Adrenal gland (tissue), 12 donors: ENCODE results near the gene ALDH1A1. TPM values are rescaled to one million over a fixed set of nuclear protein-coding genes. Genes with fewer than 3 reads are reported as not detected.

Experiments used
- DNase-seq, 7 donors: peaks; one replicate each; pipeline ENCODE4 v3.0.0-alpha.2; 2019 to 2020
- H3K27ac ChIP-seq, 5 donors: fragments of 200-600 bp; sonication (generic) in 4 of 5; 1 replicate in 3 of 5; 2 replicates in 2 of 5; pipeline versions ENCODE4 v1.5.1 to v1.8.0; 2016 to 2020; ENCODE audit warnings: mild to moderate bottlenecking in 1 of 5
- H3K27me3 ChIP-seq: fragments of 200-600 bp; 2 replicates; pipeline ENCODE4 v1.8.0; 2021
- H3K36me3 ChIP-seq, 2 donors: fragments of 200-600 bp; replicated peaks in 1 of 2; 1 replicate in 1 of 2; 2 replicates in 1 of 2; pipeline versions ENCODE4 v1.5.1 to v1.8.0; 2018 to 2022
- H3K4me1 ChIP-seq, 2 donors: fragments of 200-600 bp; replicated peaks in 1 of 2; 1 replicate in 1 of 2; 2 replicates in 1 of 2; pipeline versions ENCODE4 v1.5.1 to v1.8.0; 2018 to 2021
- H3K4me3 ChIP-seq, 4 donors: fragments of 200-600 bp; sonication (generic) in 3 of 4; one replicate each; pipeline ENCODE4 v1.5.1; 2016 to 2018
- H3K9me3 ChIP-seq, 3 donors: fragments of 200-600 bp; sonication (generic) in 1 of 3; replicated peaks in 1 of 3; 1 replicate in 2 of 3; 2 replicates in 1 of 3; pipeline versions ENCODE4 v1.5.1 to v1.8.0; 2016 to 2021
- CTCF ChIP-seq, 6 experiments: fragments of 450-650 bp in 4 of 6; fragments of 200-600 bp in 2 of 6; sonication (generic) in 1 of 6; IDR thresholded peaks; 1 replicate in 5 of 6; 2 replicates in 1 of 6; pipeline versions ENCODE4 v1.5.1 to v1.8.0; 2016 to 2021; ENCODE audit warnings: antibody characterized with exemption in 6 of 6, mild to moderate bottlenecking in 2 of 6, moderate library complexity in 1 of 6
- POLR2A ChIP-seq, 2 donors: fragments of 450-650 bp; IDR thresholded peaks; one replicate each; pipeline ENCODE4 v1.6.1; 2017; ENCODE audit warnings: antibody characterized with exemption in 2 of 2, mild to moderate bottlenecking in 2 of 2, moderate library complexity in 1 of 2
- WGBS, 4 donors: extraction: QIAGEN DNeasy Blood & Tissue Kit in 2 of 4; methylation state at CpG; one replicate each; pipeline versions ENCODE4 v1.1.5 to v1.1.7; 2013 to 2017; 5-methylcytosine and 5-hydroxymethylcytosine counted together
- intact Hi-C, 2 donors: fragments of 100-400 bp; cut with DNase I; formaldehyde crosslinking; loops; one replicate each; pipeline versions ENCODE4 v1.14.1 to v1.15.0; 2022 to 2023
- polyA plus RNA-seq, 3 donors: library from polyadenylated mRNA; stranded (reverse); fragments of 200-250 nt in 2 of 3; fragments of 350-450 nt in 1 of 3; fragmentation: Illumina TruSeq in 1 of 3; extraction: RNeasy Lipid Tissue Mini Kit (QIAGEN cat#74804) in 1 of 3; gene quantifications; one replicate each; pipeline ENCODE4 v1.2.3, GENCODE V29; 2013 to 2014
- total RNA-seq, 9 donors: library from RNA; depleted of rRNA in 4 of 9; stranded (reverse); fragments of >200 nt in 4 of 9; fragments of 120-200 nt in 1 of 9; fragmentation: NEBNext Ultra II Directional in 1 of 9; extraction: Animal tissue kit (Norgen Biotek cat#: 25700) in 1 of 9; gene quantifications; one replicate each; pipeline versions ENCODE4 v1.1.0 to v1.2.4, GENCODE V29; 2013 to 2023
- donor health status: healthy with polysubstance abuse.
- donor health status: Bipolar disorder and iron deficiency.
- donor health status: DM: yes; HTN: yes; CAD: no.
- donor health status: DM: no; HTN: no; CAD: no.
- donor health status: DM: no; HTN: no; CAD: no.
- donor health status: DM: yes; HTN: yes; CAD: no.

ALDH1A1 gene
- total and polyA plus RNA-seq, 12 donors = 88.7 to 345 (median 186) TPM

- Histone ChIP-seq H3K27me3 (no peaks in the 10 kb centered on the region), H3K9me3 (no peaks in the 10 kb centered on the region), H3K36me3 (no peaks in the 10 kb centered on the region), H3K4me1 (no peaks in the 10 kb centered on the region), H3K4me3 (no peak overlapping the region), H3K27ac (no peak overlapping the region)
- intact Hi-C loops = no loop called here
- no peak for TF ChIP-seq CTCF (IDR thresholded peaks at IDR 0.05)
- TF ChIP-seq POLR2A (IDR thresholded peaks at IDR 0.05) = no peak
- WGBS, 4 donors = 86 to 87% (median 86%) methylated on average over 3 of the region's 3 CpGs
- no peak for DNase-seq
Measured at GRCh38 chr9:72984991-72985390, 32.1 kb upstream of the ALDH1A1 start.

GRCh38 chr9:72984226-72984947 lies 31.5 kb upstream of the ALDH1A1 start:
- Histone ChIP-seq H3K4me3 (no peak overlapping the region), H3K9me3 (no peaks in the 10 kb centered on the region), H3K4me1 (no peaks in the 10 kb centered on the region), H3K27me3 (no peaks in the 10 kb centered on the region), H3K36me3 (no peaks in the 10 kb centered on the region), H3K27ac (no peak overlapping the region)
- TF ChIP-seq POLR2A (IDR thresholded peaks at IDR 0.05) (no peak), CTCF (IDR thresholded peaks at IDR 0.05) (no peak)
- whole genome bisulfite sequencing, 4 donors = 71 to 86% (median 79%) methylated on average over 2 of the region's 2 CpGs
- intact Hi-C loops = no loop called here
- no peak for DNase-seq

GRCh38 chr9:72983512-72984225 lies 30.8 kb upstream of the ALDH1A1 start:
- no peaks in the 10 kb centered on the region for H3K4me1 ChIP-seq
- DNase-seq = no peak
- H3K27ac ChIP-seq = no peak overlapping the region
- 56 to 69% (median 64%) methylated on average over 5 of the region's 5 CpGs for WGBS, 4 donors
- H3K9me3 ChIP-seq = no peaks in the 10 kb centered on the region
- H3K27me3 ChIP-seq = no peaks in the 10 kb centered on the region
- no peak overlapping the region for H3K4me3 ChIP-seq
- TF ChIP-seq POLR2A (IDR thresholded peaks at IDR 0.05) = no peak
- no peaks in the 10 kb centered on the region for H3K36me3 ChIP-seq
- intact Hi-C loops = no loop called here

- H3K27me3 ChIP-seq = no peaks in the 10 kb centered on the region
- H3K4me1 ChIP-seq = no peaks in the 10 kb centered on the region
- no peak overlapping the region for H3K4me3 ChIP-seq
- H3K9me3 ChIP-seq = no peaks in the 10 kb centered on the region
- H3K36me3 ChIP-seq = no peaks in the 10 kb centered on the region
- intact Hi-C loops = no loop called here
- no peak for DNase-seq
- TF ChIP-seq POLR2A (IDR thresholded peaks at IDR 0.05) = no peak
- no peak for TF ChIP-seq CTCF (IDR thresholded peaks at IDR 0.05)
- no peak overlapping the region for H3K27ac ChIP-seq
Measured at GRCh38 chr9:72983056-72983455, 30.2 kb upstream of the ALDH1A1 start.
